Measurements from ENCODE around the gene ARID3C. TPM values are rescaled to one million over a fixed set of nuclear protein-coding genes. Genes with fewer than 3 reads are reported as not detected.
A peak's percentile ranks its signal among the peaks of the same experiment; 100 is the strongest.

The ARID3C gene
- total and polyA plus RNA-seq, 10 of the 15 experiments (the other 5 are each of a cell fraction or from before 2014, with no cell fraction given), result not detected

DNA sequence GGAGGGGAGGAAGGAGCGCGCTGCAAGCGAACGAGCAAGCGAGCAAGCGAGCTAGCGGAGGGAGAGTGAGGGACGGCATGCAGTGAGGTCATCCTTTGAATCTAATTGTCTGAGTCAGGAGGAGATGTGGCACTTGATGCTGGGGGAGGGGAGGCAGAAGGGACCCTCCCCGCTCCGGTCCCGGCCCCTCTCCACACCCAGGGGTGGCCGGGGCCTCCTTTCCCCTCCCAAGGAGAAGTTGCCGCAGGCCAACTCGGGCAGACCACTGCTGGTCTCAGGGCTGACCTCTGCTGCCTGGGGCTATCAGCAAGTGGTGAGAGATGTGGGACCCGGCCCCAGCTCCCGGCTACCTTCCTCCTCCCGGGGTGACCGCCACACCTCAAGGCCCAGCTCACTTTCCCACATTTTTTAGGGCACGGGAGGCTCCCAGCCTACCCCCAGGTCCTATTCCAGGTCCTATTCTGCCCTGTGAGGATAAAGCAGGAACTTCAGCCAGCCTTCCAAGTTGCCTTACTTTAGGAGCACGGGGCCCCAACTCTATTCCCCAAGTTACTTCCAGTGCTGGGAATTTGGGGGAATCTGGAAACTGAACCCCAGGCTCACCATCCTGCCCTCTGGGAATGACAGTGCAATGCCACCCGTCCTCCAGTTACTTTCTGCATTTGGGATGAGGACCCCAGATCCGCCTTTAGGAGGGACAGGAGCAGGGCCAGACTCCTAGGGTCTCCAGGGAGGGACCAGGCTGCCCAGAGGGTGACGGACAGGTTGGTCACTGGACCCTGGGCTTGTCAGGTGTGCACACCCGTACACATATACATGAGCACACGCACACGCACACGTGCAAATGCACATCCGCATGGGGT, 50.4 kb downstream of the ARID3C start:
- Histone ChIP-seq H3K4me1 (ENCODE audit: control insufficient read depth, insufficient read depth, low read length) (no peaks in the 10 kb centered on the region), H2AFZ (ENCODE audit: control insufficient read depth, low read depth, low read length) (no peak overlapping the region), H3K79me2 (ENCODE audit: control insufficient read depth, insufficient read depth, low read length) (no peaks in the 10 kb centered on the region), H3K36me3 (ENCODE audit: control insufficient read depth in 2 of 2, insufficient read depth in 2 of 2, low read length in 1 of 2) (no peaks in the 10 kb centered on the region), H4K20me1 (ENCODE audit: control insufficient read depth, insufficient read depth) (peaks cover 3% of the 10 kb centered on the region), H3K27ac (ENCODE audit: control insufficient read depth, insufficient read depth) (no peak overlapping the region), H3K9me3 (replicated peaks; ENCODE audit: control insufficient read depth, insufficient read depth, low read length) (no peaks in the 10 kb centered on the region), H3K4me3 (no peak overlapping the region), H3K27me3 (replicated peaks in 1 of 2; ENCODE audit: control insufficient read depth in 2 of 2, insufficient read depth in 2 of 2, low read length in 1 of 2) (peaks cover 19 to 23% of the 10 kb centered on the region in 2 experiments), H3K4me2 (ENCODE audit: control insufficient read depth, insufficient read depth) (no peak overlapping the region), H3K9ac (ENCODE audit: control insufficient read depth, insufficient read depth, low read length) (no peak overlapping the region)
- no peak for FAIRE-seq
- ChIA-PET POLR2A (no interaction called here), SMC1A (ENCODE audit: uncharacterized antibody, unreplicated experiment) (no interaction called here), CTCF (no interaction called here), RAD21 (ENCODE audit: unreplicated experiment) (no interaction called here)
- peak; percentile 35; the same call in 1 of the 3 replicates for ATAC-seq
- intact Hi-C loops (cut with micrococcal nuclease; ENCODE audit: unreplicated experiment) (no loop called here), in situ Hi-C loops (cut with MboI) (no loop called here)
- BruUV-seq (replicated peaks), result no TSS peak
- DNase-seq (ENCODE audit: low read depth, low spot score), result no peak
- 3% methylated on average over 28 of the region's 28 CpGs for WGBS (ENCODE audit: insufficient coverage, insufficient replicate concordance, low lambda C conversion rate, missing lambda C conversion rate)
- TF ChIP-seq, protein P1, sequence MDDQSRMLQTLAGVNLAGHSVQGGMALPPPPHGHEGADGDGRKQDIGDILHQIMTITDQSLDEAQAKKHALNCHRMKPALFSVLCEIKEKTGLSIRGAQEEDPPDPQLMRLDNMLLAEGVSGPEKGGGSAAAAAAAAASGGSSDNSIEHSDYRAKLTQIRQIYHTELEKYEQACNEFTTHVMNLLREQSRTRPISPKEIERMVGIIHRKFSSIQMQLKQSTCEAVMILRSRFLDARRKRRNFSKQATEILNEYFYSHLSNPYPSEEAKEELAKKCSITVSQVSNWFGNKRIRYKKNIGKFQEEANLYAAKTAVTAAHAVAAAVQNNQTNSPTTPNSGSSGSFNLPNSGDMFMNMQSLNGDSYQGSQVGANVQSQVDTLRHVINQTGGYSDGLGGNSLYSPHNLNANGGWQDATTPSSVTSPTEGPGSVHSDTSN (IDR thresholded peaks at IDR 0.05; ENCODE audit: insufficient replicate concordance, low read depth, low read length), result no peak
- no peak for TF ChIP-seq TCF12 (IDR thresholded peaks at IDR 0.05; ENCODE audit: low read depth, low read length)
- TF ChIP-seq, protein P2, sequence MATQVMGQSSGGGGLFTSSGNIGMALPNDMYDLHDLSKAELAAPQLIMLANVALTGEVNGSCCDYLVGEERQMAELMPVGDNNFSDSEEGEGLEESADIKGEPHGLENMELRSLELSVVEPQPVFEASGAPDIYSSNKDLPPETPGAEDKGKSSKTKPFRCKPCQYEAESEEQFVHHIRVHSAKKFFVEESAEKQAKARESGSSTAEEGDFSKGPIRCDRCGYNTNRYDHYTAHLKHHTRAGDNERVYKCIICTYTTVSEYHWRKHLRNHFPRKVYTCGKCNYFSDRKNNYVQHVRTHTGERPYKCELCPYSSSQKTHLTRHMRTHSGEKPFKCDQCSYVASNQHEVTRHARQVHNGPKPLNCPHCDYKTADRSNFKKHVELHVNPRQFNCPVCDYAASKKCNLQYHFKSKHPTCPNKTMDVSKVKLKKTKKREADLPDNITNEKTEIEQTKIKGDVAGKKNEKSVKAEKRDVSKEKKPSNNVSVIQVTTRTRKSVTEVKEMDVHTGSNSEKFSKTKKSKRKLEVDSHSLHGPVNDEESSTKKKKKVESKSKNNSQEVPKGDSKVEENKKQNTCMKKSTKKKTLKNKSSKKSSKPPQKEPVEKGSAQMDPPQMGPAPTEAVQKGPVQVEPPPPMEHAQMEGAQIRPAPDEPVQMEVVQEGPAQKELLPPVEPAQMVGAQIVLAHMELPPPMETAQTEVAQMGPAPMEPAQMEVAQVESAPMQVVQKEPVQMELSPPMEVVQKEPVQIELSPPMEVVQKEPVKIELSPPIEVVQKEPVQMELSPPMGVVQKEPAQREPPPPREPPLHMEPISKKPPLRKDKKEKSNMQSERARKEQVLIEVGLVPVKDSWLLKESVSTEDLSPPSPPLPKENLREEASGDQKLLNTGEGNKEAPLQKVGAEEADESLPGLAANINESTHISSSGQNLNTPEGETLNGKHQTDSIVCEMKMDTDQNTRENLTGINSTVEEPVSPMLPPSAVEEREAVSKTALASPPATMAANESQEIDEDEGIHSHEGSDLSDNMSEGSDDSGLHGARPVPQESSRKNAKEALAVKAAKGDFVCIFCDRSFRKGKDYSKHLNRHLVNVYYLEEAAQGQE (IDR thresholded peaks at IDR 0.05; ENCODE audit: low read depth, low read length), result no peak
- TF ChIP-seq ZNF274 (IDR thresholded peaks at IDR 0.05; ENCODE audit: insufficient read depth, insufficient read length), result no peak
- no peak for TF ChIP-seq IKZF2 (IDR thresholded peaks at IDR 0.05)
- no peak for TF ChIP-seq TARDBP (IDR thresholded peaks at IDR 0.05; ENCODE audit: borderline replicate concordance)
- TF ChIP-seq ZBED1 (IDR thresholded peaks at IDR 0.05; ENCODE audit: borderline replicate concordance), result no peak
- TF ChIP-seq, protein P3, sequence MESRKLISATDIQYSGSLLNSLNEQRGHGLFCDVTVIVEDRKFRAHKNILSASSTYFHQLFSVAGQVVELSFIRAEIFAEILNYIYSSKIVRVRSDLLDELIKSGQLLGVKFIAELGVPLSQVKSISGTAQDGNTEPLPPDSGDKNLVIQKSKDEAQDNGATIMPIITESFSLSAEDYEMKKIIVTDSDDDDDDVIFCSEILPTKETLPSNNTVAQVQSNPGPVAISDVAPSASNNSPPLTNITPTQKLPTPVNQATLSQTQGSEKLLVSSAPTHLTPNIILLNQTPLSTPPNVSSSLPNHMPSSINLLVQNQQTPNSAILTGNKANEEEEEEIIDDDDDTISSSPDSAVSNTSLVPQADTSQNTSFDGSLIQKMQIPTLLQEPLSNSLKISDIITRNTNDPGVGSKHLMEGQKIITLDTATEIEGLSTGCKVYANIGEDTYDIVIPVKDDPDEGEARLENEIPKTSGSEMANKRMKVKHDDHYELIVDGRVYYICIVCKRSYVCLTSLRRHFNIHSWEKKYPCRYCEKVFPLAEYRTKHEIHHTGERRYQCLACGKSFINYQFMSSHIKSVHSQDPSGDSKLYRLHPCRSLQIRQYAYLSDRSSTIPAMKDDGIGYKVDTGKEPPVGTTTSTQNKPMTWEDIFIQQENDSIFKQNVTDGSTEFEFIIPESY (IDR thresholded peaks at IDR 0.05), result no peak
- no peak for TF ChIP-seq FOS (IDR thresholded peaks at IDR 0.05; ENCODE audit: borderline replicate concordance, extremely low read depth, insufficient read length)
- no peak for TF ChIP-seq POLR2AphosphoS2 (IDR thresholded peaks at IDR 0.05; ENCODE audit: low read depth, low read length)
- no peak for TF ChIP-seq GABPA (IDR thresholded peaks at IDR 0.05; ENCODE audit: low read depth)
- TF ChIP-seq, protein P4, sequence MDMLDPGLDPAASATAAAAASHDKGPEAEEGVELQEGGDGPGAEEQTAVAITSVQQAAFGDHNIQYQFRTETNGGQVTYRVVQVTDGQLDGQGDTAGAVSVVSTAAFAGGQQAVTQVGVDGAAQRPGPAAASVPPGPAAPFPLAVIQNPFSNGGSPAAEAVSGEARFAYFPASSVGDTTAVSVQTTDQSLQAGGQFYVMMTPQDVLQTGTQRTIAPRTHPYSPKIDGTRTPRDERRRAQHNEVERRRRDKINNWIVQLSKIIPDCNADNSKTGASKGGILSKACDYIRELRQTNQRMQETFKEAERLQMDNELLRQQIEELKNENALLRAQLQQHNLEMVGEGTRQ (IDR thresholded peaks at IDR 0.05; ENCODE audit: borderline replicate concordance, low read depth, low read length), result no peak
- TF ChIP-seq CBX3 (IDR thresholded peaks at IDR 0.05; ENCODE audit: borderline replicate concordance, low read depth), result no peak
- TF ChIP-seq SPI1 (IDR thresholded peaks at IDR 0.05; ENCODE audit: borderline replicate concordance, insufficient read depth, low read depth, low read length), result no peak
